HG02588 (cell line): ENCODE measurements around the gene ARMC12.
A peak's percentile ranks its signal among the peaks of the same experiment; 100 is the strongest.

Experiments used
- ATAC-seq: cut with Tn5 transposase; IDR thresholded peaks from one replicate; pipeline ENCODE4 v1.9.1; 2021; ENCODE audit warnings: mild to moderate bottlenecking, moderate library complexity; ENCODE audit not compliant: unreplicated experiment

Gene ARMC12

DNA sequence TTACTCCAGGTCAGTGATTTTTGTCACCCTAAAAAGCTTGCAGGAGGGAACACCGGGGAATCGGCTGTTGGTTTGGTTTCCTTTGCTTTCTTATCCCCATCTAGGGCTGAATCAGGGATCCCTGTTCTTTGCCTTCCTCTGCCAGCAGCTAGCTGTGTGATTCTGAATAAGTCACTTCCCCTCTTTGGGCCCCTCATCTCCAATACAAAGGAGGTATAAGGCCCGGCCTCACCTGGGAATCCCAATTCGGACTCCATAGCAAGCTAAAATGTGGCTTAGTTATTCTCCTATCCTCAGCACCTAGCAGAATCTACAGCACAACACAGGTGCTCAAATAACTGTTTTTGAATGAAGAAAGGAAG is 18.5 kb upstream of the ARMC12 start:
- no peak for ATAC-seq

DNA sequence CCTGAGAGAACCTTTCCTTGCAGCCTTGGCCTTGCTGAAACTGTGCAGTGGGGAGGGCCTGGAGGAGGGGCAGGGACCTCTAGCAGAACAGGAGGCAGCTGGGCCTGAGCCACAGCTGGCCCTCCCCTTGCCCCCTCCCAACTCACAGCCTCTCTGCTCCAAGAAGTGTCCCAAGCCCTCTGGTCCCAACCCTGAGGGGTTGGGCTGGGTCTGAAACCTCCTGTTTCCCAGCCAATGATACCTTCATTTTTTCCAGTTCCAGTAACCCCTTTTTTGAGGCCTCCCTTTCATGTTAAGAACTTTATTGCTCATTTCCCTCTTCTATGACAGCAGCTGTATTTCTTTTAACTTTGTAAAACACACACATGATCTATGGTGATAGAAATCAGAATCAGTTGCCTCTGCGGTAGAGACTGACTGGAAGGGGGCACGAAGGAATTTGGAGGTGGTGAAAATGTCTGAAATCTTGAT is 17.9 kb upstream of the ARMC12 start:
- ATAC-seq, result no peak

DNA sequence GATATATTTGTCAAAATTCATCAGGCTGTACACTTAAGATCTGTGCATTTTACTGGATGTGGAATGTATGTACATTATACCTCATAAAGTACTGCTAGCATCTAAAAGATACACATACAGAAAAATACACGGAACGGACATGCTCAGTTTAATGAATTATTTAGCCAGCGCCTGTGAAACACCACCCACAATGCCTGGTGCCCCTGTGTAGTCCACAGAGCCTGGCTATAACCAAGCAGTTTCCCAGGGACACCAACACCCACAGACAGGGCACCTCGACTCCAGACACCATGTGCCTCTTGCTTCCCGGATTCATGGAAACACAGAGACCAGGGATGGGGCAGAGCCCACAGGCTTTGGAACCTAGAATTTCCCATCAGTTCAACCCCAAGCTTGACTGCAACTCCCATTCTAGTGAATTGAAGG is 17.4 kb upstream of the ARMC12 start:
- peak; percentile 23 for ATAC-seq

DNA sequence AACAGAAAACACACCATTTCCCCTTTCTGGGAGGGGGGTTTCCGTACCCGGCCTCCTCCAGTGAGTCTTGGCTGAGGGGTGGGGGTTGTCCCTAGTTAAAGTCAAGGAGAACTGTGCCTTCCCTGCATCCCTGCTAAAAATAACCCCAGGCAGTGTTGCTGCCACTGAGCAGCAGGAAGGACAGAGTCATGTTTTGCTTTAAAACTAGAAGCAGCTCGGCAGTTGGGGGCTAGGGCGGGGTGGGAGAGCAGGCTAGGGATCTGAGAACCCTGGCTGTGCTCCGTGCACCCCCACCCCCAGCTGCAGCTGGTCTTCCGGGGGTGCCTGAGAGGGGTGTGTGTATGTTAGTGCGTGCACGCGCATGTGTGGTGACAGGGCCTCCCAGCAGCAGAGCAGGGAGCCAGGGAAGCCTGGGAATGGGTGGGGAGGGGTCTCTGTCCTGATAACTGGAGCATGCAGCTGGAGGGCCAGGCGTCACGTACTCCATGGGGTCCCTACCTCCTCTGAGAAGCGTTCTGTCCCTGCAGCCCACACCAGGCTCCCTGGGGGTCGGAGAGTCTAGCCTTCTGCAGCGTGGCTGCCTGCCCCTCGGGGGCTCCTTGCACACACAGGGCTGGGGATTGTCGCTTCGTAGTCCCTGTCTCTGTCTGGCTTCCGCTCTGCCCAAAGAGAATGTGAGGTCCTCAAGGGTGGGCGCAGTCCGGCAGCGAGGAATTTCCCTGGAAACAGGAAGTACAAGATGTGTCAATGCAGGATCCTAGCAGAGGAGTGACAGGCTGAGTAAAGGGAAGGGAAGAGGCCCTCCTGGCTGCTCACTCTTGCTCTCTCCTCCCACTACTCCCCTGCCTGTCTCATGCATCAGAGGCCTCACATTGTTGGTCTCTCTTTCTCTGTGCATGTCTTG is 16.8 kb upstream of the ARMC12 start:
- peak; percentile 50 for ATAC-seq

DNA sequence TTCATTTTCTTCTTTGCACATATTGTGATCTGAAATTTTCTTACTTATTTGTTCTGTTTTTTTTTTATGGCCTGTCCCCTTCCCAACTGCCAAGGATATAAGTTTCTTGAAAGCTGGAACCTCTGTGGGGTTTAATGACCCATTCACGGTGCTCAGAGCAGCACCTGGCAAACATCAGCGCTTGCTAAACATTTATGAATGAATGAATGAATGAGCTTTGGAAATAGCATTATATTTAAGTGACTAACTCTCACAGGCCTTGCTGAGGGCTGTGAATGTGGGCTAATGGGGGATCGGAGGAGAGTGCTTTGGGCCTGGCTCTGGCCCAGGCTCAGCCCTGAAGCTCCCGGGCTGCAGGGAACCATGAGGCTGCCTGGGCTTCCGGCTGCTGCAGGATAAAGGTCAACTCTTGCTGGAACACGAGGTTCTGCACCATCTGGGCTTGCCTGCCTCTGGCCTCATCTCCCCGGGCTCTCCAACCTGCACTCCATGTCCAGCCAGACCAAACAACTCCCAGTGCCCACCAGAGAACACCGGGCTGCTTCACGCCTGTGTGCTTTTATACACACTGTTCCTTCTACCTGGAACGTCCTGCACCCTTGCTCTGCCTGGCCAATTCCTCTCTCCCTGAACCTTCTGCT is 14.6 kb upstream of the ARMC12 start:
- no peak for ATAC-seq

DNA sequence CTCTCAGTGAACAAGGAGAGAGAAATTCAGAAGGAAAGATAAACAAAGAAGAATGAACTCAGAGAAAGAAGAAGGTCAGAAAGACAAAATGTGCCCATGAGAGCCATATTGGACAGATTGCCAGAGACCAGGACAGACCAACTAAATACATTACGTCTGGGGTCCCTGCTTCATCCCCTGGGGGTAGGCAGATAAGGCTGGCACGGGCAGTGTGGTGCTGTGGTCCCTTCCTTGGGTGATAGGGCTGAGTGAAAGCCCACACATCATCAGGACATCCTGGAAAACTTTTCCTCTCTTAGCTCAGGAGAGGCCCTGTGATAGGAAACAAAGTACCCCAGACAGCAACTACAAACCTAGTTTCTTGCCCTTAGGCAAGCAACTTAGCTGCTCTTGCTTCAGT is 13.2 kb upstream of the ARMC12 start:
- ATAC-seq, result no peak

DNA sequence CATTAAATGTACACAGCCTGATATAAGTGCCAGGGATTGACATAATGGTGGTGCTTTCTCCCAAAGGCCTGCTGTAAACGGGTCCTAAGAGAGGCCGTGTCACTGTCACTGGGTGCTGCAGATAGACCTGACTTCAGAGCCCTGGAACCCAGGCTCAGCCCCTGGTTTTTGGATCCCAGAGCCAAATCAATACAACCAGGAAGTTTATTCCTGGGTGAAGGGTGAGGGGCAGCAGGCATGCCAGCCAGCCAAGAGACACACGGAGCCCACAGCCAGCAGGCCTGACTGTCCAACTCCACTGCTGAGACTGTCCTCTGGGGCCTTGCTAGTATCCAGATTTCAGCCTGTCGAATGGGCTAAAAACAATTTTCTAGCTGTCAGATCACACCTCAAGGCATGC is 12.8 kb upstream of the ARMC12 start:
- ATAC-seq, result no peak

DNA sequence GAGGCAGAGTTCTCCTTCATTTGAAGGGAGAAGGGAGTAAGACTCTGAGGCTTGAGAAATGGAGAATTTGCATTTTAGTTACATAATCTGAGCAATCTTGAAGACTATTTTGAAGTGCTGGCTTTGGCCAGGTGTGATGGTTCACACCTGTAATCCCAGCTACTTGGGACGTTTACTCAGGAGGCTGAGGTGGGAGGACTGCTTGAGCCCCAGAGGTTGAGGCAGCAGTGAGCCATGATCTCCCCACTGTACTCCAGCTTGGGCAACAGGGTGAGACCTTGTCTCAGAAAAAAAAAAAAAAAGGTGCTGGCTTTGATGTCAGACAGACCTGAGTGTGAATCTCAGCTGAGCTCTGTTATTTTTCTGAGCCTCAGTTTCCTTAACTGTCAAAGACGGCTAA is 12.4 kb upstream of the ARMC12 start:
- no peak for ATAC-seq

DNA sequence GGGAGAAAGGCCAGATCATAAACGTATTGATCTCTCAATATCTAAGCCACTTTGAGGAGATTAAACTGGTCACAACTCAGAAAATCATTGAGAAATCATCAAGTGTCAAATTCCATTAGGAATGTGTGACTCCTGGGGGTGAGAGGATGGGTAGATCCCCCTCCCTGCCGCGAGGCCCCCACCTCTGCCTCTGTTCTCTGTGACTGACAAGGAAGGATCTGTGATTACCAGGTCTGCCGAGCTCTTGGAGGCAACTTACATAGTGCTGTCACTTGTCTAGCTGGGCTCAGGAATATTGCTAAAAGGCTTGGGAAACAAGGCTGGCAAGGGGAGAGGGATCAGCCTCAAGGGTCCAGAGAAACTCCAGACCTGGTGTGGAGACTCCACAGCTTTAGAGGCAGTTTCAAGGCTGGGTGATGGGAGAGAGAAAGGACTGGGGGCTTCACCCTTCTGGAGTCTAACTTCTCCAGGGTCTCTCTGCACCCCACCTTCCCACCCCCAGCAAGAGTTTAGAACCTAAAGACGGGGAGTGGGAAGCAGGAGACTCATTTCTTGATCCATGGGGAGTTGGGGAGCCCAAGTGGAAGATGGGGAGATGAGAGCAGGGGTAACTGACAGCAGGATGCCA is 11.6 kb upstream of the ARMC12 start:
- ATAC-seq, result no peak

DNA sequence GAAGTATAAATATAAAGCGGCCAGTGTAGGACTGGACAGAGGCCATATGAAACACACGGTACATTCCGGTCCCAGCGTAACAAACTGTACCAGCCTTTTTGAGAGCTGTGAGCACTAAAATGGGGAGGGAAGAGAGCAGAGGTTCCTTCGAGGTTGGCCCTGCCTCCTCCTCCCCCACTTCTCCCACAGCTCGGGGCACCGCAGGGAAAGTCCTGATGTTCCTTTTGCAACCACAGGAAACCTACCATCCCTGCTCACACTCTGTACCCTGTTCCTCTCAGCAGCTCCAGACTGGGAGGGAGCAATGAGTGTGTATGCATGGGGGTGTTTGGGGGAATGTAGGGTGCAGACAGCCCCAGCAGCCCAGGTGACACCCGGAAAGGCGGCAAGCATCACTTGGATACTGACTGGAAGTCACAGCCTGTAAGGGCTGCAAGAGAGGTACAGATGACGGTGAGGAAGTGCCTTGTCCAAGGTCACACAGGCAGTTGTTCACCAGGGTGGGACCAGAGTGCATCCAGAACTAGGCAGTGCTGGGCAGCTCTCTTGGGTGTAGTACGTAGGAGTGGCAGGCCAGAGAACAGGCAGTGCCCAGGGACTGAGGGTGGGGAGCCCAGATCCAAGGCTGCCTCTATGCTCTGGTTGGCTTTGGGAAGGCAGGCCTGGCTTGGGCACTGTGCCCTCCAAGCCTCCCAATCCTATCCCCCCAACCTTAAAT is 11.0 kb upstream of the ARMC12 start:
- ATAC-seq, result no peak

DNA sequence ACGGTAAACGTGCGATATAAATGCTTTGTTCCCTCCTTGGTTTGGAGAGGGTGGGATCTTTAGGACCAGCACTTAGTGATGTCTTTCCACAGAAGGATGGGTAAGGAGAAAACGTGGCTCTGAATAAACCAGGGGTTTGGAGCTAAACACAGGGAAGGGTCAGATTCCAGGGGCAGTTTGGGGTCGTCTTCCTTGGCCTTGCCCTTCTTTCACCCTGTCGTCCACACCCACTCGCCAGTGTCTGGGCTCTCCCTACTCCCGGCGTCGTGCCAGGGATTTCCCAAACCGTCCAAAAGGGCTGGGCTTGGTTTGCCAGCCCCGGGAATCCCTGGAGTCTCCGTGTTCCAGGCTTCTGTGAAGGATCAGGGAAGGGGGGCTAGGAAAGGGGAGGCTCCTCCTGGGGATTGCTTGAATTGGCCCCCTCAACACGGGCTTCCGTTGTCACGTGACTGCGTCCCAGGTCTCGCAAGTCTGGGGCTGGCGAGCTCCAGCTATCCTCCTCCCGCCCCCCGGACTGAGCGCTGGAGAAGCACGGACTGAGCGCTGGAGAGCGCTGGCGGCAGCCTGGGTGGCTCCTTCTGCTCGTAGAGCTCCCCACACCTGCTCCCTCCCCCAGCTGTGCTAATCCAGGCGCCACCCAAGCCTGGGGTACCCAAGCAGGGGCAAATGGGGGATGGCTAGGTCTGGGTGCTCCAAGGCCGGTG is 9.4 kb upstream of the ARMC12 start:
- peak; percentile 8 for ATAC-seq

DNA sequence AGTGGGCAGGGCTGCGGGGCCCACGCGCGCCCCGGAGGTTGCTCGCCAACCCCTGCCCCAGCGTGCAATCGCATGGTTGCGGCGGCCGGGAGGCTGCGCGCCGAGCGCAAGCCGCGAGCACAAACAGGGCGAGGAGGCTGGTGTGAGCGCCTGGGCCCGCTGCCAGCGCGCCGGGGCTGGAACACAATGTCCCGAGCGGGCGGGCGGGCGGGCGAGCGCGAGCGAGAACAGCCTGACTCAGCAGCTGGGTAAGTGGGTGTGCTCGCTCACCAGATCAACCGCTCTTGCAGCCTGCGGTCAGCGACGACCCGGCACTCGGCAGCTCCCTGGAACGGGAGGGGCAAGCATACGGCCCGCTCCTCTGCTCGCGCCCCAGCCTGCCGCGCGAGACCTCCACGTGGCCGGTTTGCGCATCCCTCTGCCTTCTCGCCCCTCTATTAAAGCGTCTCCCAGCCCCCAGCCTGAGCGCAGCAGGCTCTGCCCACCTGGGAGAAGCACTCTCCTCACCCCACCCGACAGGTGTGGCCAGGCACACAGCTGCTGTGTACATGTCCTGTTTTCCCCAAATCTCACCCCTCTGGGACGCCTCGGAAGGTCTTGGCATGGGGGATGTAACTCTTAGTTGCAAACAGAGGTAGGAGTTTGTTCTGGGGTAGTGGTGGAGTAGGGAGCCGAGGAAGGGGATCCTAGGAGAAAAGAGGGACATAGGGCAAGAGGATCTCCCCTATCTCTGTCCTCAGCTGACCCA is 8.7 kb upstream of the ARMC12 start:
- peak; percentile 41 for ATAC-seq

DNA sequence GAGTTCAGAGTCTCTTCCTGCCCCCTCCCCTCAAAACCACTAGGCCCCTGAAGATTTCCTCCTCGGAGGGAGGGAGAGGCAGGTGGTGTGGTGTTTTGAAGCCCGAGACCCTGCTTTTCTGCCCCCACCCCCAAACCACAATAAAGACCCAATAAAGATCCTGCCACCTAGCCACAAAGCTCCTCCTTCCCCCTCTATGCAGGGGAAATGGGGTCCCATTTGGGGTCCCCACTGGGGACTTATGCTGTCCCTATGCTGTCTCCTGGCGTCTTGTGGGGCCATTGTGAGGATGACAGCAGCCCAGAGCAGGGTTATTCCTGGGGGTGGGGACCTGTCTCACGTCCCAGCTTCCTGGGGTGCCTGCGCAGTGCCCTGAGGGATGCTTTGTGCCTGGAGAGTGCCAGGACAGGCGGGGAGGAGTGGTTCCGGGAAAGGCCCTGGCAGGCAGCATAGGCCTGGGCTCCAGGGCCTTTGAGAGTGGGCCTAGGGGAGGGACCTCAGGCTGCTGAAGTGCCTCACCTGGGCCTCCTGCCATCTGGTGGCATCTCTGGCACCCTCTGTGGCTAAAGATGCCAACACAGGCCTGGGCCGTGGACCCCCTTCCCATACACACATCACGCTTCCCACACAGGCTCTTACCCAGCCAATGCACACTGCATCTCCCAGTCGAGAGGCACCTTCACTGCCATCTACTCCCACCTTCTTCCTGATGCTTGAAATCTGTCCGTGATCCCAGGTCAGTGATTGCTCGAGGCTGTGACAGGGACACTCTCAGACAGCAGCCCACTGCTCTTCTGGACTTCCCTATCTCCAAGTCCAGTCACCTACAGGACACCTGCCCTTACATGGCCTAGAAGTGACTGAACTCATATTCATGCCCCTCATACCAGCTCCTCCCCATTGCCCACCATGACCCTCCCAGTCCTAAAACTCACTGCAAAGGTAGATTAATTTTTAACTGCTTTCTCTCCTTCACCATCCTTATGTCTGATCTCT is 7.9 kb upstream of the ARMC12 start:
- ATAC-seq, result no peak

DNA sequence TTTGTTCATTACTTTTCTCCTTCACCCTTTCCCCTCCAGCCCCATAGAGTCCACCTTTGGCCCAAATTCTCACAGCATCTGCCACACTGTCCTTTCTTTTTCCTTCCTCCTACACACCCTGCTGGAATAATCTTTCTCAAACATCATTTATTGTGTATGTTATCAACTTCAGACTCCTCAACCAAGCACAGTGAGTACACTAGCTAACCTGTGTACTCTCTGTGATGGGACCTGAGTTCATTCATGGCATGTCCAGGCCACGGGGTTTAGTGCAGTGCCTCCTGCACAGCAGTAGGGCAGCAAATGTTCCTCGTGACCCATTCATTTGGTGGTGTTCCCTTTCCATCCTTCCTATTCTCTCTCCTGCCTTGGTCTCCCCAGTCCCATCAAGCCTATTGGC is 7.1 kb upstream of the ARMC12 start:
- ATAC-seq, result no peak

DNA sequence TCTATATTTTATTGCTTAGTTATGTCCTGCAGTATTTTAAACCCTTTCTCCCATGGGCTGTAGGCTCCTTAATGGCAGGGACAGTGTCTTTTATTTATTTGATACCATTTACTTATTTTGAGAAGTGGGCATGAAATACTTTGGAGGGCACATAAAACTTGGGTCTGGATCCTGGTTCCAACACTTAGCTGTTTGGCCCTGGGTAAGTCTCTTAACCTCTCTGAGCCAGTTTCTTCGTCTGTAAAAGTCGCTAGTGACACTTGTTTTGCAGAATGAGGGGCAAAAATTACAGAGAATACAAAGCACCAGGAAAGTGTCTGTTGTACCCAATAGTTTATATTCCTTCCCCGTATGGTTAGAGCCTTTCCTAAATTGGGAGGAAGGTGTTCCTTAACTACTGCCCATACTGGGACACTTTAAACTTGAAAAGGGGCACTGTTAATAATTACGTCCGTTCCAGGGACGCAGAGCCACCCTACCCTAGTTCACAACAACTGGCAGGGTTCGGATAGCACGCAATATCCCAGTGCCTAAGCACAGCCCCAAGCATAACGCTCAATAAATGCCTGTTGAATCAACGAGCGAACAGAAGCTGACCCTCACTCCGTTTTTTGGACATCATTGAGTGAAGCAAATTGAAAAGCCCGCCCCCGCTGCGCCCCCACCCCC is 6.0 kb upstream of the ARMC12 start:
- ATAC-seq, result no peak

DNA sequence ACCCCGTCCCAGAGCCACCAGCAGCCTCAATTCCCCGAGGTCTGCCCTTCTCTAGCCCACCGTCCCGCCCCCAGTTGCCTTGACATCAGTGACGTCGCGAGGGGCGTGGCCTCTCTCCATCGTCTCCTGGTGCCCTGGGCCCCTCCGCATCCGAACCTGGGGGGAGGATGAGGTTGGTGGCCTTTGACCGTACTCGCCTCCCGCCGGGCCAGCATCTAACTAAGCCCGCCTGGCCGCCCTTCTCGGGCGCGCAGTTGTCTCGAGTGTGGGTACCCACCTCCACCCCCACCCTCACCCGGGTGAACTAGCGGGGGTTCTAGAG is 5.5 kb upstream of the ARMC12 start:
- peak; percentile 44 for ATAC-seq

DNA sequence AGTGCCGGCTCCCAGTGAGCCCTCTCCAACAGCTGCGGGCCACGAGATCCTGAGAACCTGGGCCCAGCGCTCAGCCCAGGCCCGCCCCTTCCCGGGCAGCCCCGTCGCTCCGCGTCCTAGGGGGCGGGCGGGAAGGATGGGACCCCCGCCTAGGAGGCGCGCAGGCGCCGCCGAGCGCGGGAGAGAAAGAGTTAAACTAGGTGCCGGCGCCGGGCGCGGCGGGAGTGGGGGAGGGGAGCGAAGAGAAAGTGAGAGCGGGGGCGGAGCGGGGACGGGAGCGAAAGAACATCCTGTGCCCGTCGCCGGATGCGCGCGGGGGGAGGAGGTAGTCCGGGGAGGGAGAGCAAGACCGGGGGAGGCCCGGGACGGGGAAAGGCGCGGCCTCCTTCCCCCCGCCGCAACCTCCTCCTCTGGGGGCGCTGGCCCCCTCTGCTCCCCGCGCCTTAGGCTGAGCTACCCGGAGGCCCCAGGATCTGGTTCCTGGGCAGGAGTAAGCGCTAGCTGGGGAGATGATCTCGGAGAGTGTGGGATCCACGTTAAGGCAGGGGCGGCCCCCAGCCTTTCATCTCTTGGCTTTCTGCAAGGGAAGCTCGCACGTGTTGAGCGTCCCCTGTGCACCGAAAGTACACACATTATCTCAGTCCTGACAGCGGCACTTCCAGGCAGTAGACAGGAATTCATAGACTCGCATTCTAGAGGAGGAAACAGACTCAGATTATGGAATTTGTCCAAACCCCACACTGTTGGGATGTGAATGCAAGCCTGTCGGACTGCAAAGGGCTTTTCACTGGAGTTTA is 4.9 kb upstream of the ARMC12 start:
- peak; percentile 40 for ATAC-seq

DNA sequence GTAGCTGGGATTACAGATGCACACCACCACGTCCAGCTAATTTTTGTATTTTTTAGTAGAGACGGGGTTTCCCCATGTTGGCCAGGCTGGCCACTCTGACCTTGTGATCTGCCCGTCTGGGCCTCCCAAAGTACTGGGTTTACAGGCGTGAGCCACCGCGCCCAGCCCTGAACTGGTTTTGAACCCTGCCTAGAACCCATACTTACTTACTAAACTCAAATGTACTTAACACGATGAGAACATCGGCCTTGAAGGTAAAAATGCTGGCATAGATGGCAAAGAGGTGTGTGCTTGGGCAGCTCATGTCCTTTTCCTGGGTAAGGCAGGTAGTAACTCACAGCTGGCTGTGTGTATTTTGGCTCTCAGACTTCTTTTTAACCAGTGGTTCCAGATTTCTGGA is 3.2 kb upstream of the ARMC12 start:
- no peak for ATAC-seq
